ENCODE results near the gene RGS9.
"Not testable (repeated sequence)": the region's sequence is repeated elsewhere in the genome, so short reads cannot be mapped to it uniquely, and the experiment has no call there.

RGS9 gene

GRCh38 chr17:65116515-65116914 lies 20.7 kb upstream of the RGS9 start:
- not testable (repeated sequence) for DNase-seq

GRCh38 chr17:65117384-65118035 lies 19.7 kb upstream of the RGS9 start:
- DNase-seq: no peak

- no peak for DNase-seq
Measured at GRCh38 chr17:65121368-65121767, 15.8 kb upstream of the RGS9 start.

- DNase-seq: peak; percentile 26 to 34
Measured at GRCh38 chr17:65121916-65122806, 15.0 kb upstream of the RGS9 start.

- DNase-seq: peak; percentile 97 to 98
Measured at GRCh38 chr17:65122836-65123756, 14.1 kb upstream of the RGS9 start.

GRCh38 chr17:65123757-65124675 lies 13.2 kb upstream of the RGS9 start:
- DNase-seq: no peak

- DNase-seq: no peak
Measured at GRCh38 chr17:65130832-65131231, 6.3 kb upstream of the RGS9 start.

- DNase-seq: no peak
Measured at GRCh38 chr17:65131240-65131639, 5.9 kb upstream of the RGS9 start.

- no peak for DNase-seq
Measured at GRCh38 chr17:65131946-65132345, 5.2 kb upstream of the RGS9 start.

- no peak for DNase-seq
Measured at GRCh38 chr17:65134035-65134434, 3.1 kb upstream of the RGS9 start.

- DNase-seq: no peak
Measured at GRCh38 chr17:65139101-65139764, 2.1 kb downstream of the RGS9 start.

GRCh38 chr17:65142247-65142646 lies 5.1 kb downstream of the RGS9 start:
- DNase-seq: no peak

- no peak for DNase-seq
Measured at GRCh38 chr17:65143889-65144604, 6.9 kb downstream of the RGS9 start.

- DNase-seq: no peak
Measured at GRCh38 chr17:65145743-65146142, 8.6 kb downstream of the RGS9 start.

GRCh38 chr17:65147955-65148354 lies 10.8 kb downstream of the RGS9 start:
- DNase-seq: no peak

- DNase-seq: peak; percentile 99
Measured at GRCh38 chr17:65154770-65155589, 17.8 kb downstream of the RGS9 start.

- DNase-seq: peak in 1 of 2 experiments; percentile 33
Measured at GRCh38 chr17:65155622-65156021, 18.5 kb downstream of the RGS9 start.

GRCh38 chr17:65156185-65156834 lies 19.1 kb downstream of the RGS9 start:
- no peak for DNase-seq

Data from Kasumi-1 (cell line).